ENCODE data around the gene TBX2.

Gene TBX2

DNA sequence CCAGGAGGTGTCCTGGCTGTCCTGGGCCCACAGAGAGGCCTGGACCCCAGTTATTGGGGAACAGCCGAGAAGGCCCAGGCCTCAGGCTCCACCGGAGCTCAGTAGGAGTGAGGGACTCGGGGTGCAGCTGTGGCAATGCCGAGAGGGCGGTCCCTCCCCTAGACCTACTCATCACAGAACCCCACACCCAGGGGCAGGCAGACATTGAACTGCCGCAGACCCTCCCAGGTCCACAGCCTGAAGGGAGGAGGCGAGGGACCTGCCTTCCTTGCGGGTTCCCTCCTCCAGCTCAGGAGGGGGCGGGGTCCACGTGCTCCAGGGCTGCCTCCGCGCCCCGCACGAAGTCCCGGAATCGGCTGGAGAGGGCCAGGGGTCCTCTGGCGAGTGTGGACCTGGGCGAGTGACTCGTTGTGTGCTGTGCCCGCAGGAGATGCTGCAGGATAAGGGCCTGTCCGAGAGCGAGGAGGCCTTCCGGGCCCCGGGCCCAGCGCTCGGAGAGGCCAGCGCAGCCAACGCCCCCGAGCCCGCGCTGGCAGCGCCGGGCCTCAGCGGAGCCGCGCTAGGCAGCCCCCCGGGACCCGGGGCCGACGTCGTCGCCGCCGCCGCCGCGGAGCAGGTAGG lies 56.5 kb downstream of the TBX2 start:
- DNase-seq, result no peak

- DNase-seq, result no peak
These were observed 57.1 kb downstream of the TBX2 start for GRCh38 chr17:61456688-61457225.

DNA sequence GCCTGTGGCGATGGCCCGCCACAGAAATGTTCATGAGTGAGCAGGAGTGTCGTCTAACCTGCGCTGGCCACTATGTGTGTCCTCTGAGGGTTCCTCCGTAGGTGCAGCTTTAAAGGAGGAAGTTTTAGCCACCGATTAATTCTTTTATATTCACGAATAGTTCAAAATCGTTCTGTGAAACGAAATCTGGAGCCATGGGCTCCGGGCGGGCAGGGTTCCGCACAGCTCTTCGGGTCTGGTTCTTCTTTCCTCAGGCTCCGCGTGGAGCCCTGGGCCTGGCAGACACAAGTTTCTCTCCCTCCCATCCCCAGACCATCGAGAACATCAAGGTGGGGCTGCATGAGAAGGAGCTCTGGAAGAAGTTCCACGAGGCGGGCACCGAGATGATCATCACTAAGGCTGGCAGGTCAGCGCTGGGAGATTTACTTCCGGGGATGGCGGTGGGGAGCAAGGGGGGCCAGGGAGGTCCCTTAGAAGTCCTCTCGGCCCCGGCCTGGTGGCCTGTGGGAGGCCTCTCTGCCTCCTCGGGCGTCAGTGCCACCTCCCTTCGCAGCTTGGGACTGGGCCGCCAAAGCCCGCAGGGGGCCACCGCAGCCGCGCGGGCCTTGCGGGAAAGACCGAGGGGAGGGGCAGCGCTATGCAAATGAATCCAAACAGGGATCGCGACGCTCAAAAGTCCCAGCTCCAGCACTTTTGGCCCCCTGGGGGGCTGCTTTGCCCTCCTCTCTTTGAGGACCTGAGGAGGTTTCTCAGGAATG lies 57.8 kb downstream of the TBX2 start:
- DNase-seq, result no peak

DNA sequence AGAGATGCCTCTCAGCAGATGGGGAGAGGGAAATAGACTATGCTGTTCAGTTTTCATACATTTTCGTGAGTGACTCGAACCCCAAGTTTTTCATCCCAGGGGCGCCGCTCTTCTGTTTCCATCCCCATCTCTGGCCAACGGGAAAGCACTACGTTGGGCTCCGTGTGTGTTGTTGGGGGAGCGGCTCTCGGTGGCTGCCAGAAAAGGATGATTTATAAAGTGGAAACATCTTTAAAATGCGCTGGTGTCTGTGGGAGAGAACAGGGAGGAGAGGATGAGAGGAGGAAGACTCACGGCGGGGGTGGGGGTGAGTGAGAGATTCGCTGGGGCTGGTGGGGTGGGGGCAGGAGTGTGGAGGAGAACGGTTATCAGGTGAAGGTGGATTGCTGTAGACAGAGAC lies 58.4 kb downstream of the TBX2 start:
- DNase-seq, result no peak

- DNase-seq, result no peak
These were observed 58.9 kb downstream of the TBX2 start for GRCh38 chr17:61458421-61459141.
